Sigmoid colon (tissue), 4 donors: ENCODE measurements around the gene OPCML.

Experiments
- EP300 ChIP-seq, 4 donors: sonication (generic); formaldehyde crosslinking; IDR thresholded peaks; one replicate each; pipeline ENCODE4 v1.6.1; 2017; ENCODE audit warnings: antibody characterized with exemption in 4 of 4
- POLR2A ChIP-seq, 2 donors: fragments of 450-650 bp; IDR thresholded peaks; one replicate each; pipeline ENCODE4 v1.6.1; 2016; ENCODE audit warnings: antibody characterized with exemption in 2 of 2, mild to moderate bottlenecking in 2 of 2, moderate library complexity in 2 of 2
- POLR2AphosphoS5 ChIP-seq, 4 donors: sonication (generic); formaldehyde crosslinking; IDR thresholded peaks; one replicate each; pipeline ENCODE4 v1.6.1; 2017; ENCODE audit warnings: antibody characterized with exemption in 4 of 4
- TF ChIP-seq, protein P1 (sequence below), 4 experiments: fragments of 450-650 bp in 3 of 4; fragments of 200-600 bp in 1 of 4; IDR thresholded peaks; one replicate each; pipeline ENCODE4 v1.5.1; 2016 to 2019; ENCODE audit warnings: antibody characterized with exemption in 4 of 4, mild to moderate bottlenecking in 3 of 4, moderate library complexity in 2 of 4

DNA sequence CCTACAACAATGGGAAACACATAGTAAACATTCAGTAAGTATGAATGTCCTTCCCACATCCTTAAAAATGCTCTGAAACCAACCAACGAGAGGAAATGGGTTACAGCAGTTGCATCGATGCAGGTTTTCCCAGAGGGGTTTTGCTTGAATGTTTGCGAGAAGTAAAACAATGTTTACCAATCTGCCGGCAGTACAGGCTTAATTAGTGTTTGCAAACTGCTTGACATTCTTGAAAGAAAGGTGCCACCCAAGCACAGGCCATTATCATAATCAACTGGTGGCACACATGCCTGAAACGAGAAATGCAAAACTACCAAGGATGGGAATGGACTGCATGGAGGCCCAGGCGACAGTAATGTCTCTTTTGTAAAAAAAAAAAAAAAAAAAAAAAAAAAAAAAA is 27.1 kb upstream of the OPCML start:
- TF ChIP-seq, protein P1, sequence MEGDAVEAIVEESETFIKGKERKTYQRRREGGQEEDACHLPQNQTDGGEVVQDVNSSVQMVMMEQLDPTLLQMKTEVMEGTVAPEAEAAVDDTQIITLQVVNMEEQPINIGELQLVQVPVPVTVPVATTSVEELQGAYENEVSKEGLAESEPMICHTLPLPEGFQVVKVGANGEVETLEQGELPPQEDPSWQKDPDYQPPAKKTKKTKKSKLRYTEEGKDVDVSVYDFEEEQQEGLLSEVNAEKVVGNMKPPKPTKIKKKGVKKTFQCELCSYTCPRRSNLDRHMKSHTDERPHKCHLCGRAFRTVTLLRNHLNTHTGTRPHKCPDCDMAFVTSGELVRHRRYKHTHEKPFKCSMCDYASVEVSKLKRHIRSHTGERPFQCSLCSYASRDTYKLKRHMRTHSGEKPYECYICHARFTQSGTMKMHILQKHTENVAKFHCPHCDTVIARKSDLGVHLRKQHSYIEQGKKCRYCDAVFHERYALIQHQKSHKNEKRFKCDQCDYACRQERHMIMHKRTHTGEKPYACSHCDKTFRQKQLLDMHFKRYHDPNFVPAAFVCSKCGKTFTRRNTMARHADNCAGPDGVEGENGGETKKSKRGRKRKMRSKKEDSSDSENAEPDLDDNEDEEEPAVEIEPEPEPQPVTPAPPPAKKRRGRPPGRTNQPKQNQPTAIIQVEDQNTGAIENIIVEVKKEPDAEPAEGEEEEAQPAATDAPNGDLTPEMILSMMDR (IDR thresholded peaks at IDR 0.05), result no peak
- TF ChIP-seq EP300 (IDR thresholded peaks at IDR 0.05) (no peak), POLR2A (IDR thresholded peaks at IDR 0.05) (no peak), POLR2AphosphoS5 (IDR thresholded peaks at IDR 0.05) (no peak)
